ENCODE measurements around the gene TPP2. TPM values are rescaled to one million over a fixed set of nuclear protein-coding genes. Genes with fewer than 3 reads are reported as not detected.
A peak's percentile ranks its signal among the peaks of the same experiment; 100 is the strongest.

TPP2 gene
- total RNA-seq, 2 experiments from 2014 or later = 75.2 to 77.0 TPM

DNA sequence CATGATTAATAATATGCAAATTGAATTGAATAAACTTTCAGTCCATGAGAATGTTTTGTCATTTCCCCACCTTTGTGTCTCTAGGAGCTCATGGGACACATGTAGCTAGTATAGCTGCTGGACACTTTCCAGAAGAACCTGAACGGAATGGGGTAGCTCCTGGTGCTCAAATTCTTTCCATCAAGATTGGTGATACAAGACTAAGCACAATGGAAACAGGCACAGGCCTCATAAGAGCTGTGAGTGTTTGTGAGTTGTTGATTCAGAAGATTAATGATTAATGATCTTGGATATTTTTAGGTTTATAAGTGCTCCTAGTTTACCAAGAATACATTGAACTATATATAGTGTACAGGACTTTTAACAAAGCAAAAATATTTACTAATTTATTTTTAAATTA is 30.1 kb downstream of the TPP2 start:
- Mint-ChIP-seq H3K4me3 (no peak overlapping the region), H3K36me3 (ENCODE audit: low read depth) (peaks cover 51% of the 10 kb centered on the region), H3K27me3 (no peaks in the 10 kb centered on the region), H3K4me1 (no peaks in the 10 kb centered on the region), H3K9me3 (ENCODE audit: low read depth) (no peaks in the 10 kb centered on the region), H3K27ac (no peak overlapping the region)
- intact Hi-C loops (cut with DNase I, micrococcal nuclease) = no loop called here
- no peak for ATAC-seq
- no peak for DNase-seq
- ChIA-PET POLR2A (interaction anchor here (0.6 kb wide), 1 partner anchor 14 kb away, joined by 3 read pairs; no protein-coding TSS in a partner anchor), CTCF (interaction anchor here (1.1 to 1.6 kb wide), 3 partner anchors 19 to 35 kb away, joined by 3 to 5 read pairs (median 4); no protein-coding TSS in a partner anchor)

DNA sequence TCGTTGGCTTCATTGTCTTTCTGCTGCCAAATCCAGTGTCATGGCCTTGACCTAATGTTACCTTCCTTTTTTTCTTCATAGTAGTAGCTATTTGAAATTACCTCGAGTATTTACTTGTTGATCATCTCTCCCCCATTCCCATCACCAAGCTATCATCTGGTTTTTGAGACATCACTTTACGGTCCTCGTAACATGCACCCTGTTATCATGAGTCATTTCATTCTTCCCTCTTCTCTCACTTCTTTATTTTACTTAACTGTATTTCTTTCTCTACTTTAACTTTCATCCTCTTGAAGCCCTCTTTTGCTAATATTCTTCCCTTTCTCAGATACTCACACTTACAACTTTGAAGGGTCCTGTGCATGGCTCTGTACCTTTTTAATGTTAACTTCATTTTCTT is 31.8 kb downstream of the TPP2 start:
- H3K36me3 Mint-ChIP-seq (ENCODE audit: low read depth) = peaks cover 47% of the 10 kb centered on the region
- POLR2A ChIA-PET = no interaction called here

GRCh38 chr13:102631198-102631597 is 34.4 kb downstream of the TPP2 start:
- POLR2A ChIA-PET = no interaction called here

More for the DNA sequence above, 31.8 kb downstream of the TPP2 start:
- ATAC-seq = no peak
- Mint-ChIP-seq H3K4me3 (no peak overlapping the region), H3K4me1 (no peaks in the 10 kb centered on the region), H3K27me3 (no peaks in the 10 kb centered on the region), H3K27ac (peak overlapping the region; percentile 10), H3K9me3 (ENCODE audit: low read depth) (no peaks in the 10 kb centered on the region)
- no peak for DNase-seq
- CTCF ChIA-PET = no interaction called here
- intact Hi-C loops (cut with DNase I, micrococcal nuclease) = no loop called here

DNA sequence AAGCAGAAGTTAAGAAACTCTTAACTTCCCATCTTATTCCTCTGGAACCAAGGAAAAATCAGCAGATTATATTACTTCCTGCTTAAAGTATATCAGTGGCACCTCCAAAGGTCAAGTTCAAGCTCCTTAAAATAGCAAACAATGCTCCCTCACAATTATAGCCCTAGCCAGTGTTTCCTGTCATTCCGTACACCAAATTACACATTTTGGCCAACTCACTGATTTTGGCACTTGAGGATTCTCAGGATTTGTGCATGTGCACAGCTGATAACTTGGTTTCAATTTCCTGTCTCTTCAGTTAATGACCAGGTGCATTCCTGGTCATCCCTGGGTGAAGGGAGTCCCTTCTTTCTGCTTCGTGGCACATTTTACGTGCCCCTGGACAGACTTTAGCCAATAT is 42.0 kb downstream of the TPP2 start:
- POLR2A ChIA-PET = no interaction called here
- H3K4me3 Mint-ChIP-seq = no peak overlapping the region
- intact Hi-C loops (cut with DNase I, micrococcal nuclease) = no loop called here
- H3K27ac Mint-ChIP-seq = no peak overlapping the region
- ATAC-seq = no peak
- H3K36me3 Mint-ChIP-seq (ENCODE audit: low read depth) = peaks cover 56% of the 10 kb centered on the region
- CTCF ChIA-PET = interaction anchor here (0.8 kb wide), 1 partner anchor 40 kb away, joined by 3 read pairs; no protein-coding TSS in a partner anchor
- no peak for DNase-seq
- no peaks in the 10 kb centered on the region for H3K9me3 Mint-ChIP-seq (ENCODE audit: low read depth)
- no peaks in the 10 kb centered on the region for H3K27me3 Mint-ChIP-seq
- peaks cover 5% of the 10 kb centered on the region for H3K4me1 Mint-ChIP-seq

More at GRCh38 chr13:102631198-102631597, 34.4 kb downstream of the TPP2 start:
- no peaks in the 10 kb centered on the region for H3K27me3 Mint-ChIP-seq
- no peak overlapping the region for H3K27ac Mint-ChIP-seq
- ATAC-seq (no peak), DNase-seq (no peak)
- H3K9me3 Mint-ChIP-seq (ENCODE audit: low read depth) = no peaks in the 10 kb centered on the region
- no peak overlapping the region for H3K4me3 Mint-ChIP-seq
- intact Hi-C loops (cut with DNase I, micrococcal nuclease) = no loop called here
- no peaks in the 10 kb centered on the region for H3K4me1 Mint-ChIP-seq
- peaks cover 55% of the 10 kb centered on the region for H3K36me3 Mint-ChIP-seq (ENCODE audit: low read depth)
- CTCF ChIA-PET = interaction anchor here (0.5 to 1.1 kb wide), 2 partner anchors 9 to 208 kb away, joined by 3 to 4 read pairs; no protein-coding TSS in a partner anchor

GRCh38 chr13:102642029-102642428 is 45.2 kb downstream of the TPP2 start:
- ChIA-PET CTCF (interaction anchor here (0.7 kb wide), 1 partner anchor 19 kb away, joined by 3 read pairs; no protein-coding TSS in a partner anchor), POLR2A (no interaction called here)
- peaks cover 48% of the 10 kb centered on the region for H3K36me3 Mint-ChIP-seq (ENCODE audit: low read depth)
- no peak for DNase-seq
- peaks cover 7% of the 10 kb centered on the region for H3K4me1 Mint-ChIP-seq
- H3K4me3 Mint-ChIP-seq = no peak overlapping the region
- no peaks in the 10 kb centered on the region for H3K27me3 Mint-ChIP-seq
- H3K27ac Mint-ChIP-seq = no peak overlapping the region
- no peaks in the 10 kb centered on the region for H3K9me3 Mint-ChIP-seq (ENCODE audit: low read depth)
- intact Hi-C loops (cut with DNase I, micrococcal nuclease) = no loop called here
- ATAC-seq = no peak

DNA sequence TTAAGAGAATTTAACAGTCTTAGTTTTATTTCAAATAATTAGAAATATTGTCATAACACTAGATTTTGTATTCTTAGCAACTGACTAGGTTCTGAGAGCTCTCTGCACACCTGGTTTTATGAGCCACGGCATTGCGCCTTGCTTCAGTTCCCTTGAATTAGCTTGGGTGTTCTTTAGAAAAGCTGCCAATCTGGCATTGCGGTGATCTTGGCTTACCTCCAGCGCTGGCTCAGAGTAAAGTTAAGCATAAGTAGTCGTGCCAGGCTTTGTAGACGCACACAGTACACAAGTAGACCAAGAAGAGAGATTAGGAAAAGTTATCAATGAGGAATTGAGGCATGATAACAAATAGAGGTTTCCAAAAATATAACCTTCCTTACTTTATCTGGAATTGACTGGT is 45.7 kb downstream of the TPP2 start:
- H3K9me3 Mint-ChIP-seq (ENCODE audit: low read depth) = no peaks in the 10 kb centered on the region
- ChIA-PET POLR2A (no interaction called here), CTCF (interaction anchor here (0.7 to 1.8 kb wide), 3 partner anchors 9 to 20 kb away, joined by 3 to 6 read pairs (median 4); no protein-coding TSS in a partner anchor)
- intact Hi-C loops (cut with DNase I, micrococcal nuclease) = no loop called here
- H3K4me1 Mint-ChIP-seq = peaks cover 7% of the 10 kb centered on the region
- DNase-seq (no peak), ATAC-seq (no peak)
- H3K27ac Mint-ChIP-seq = no peak overlapping the region
- H3K36me3 Mint-ChIP-seq (ENCODE audit: low read depth) = peaks cover 47% of the 10 kb centered on the region
- no peak overlapping the region for H3K4me3 Mint-ChIP-seq
- no peaks in the 10 kb centered on the region for H3K27me3 Mint-ChIP-seq

- ATAC-seq = no peak
- ChIA-PET CTCF (interaction anchor here (0.9 to 1.8 kb wide), 2 partner anchors 9 to 10 kb away, joined by 4 to 6 read pairs; no protein-coding TSS in a partner anchor), POLR2A (no interaction called here)
- peaks cover 46% of the 10 kb centered on the region for H3K36me3 Mint-ChIP-seq (ENCODE audit: low read depth)
- peaks cover 9% of the 10 kb centered on the region for H3K4me1 Mint-ChIP-seq
- intact Hi-C loops (cut with DNase I, micrococcal nuclease) = no loop called here
- H3K27ac Mint-ChIP-seq = peak overlapping the region; percentile 51
- no peaks in the 10 kb centered on the region for H3K9me3 Mint-ChIP-seq (ENCODE audit: low read depth)
- DNase-seq = no peak
- no peaks in the 10 kb centered on the region for H3K27me3 Mint-ChIP-seq
- no peak overlapping the region for H3K4me3 Mint-ChIP-seq
These were observed 46.9 kb downstream of the TPP2 start for GRCh38 chr13:102643656-102644055.

- no peak overlapping the region for H3K4me3 Mint-ChIP-seq
- DNase-seq (no peak), ATAC-seq (no peak)
- no peaks in the 10 kb centered on the region for H3K9me3 Mint-ChIP-seq (ENCODE audit: low read depth)
- intact Hi-C loops (cut with DNase I, micrococcal nuclease) = no loop called here
- POLR2A ChIA-PET = no interaction called here
- H3K36me3 Mint-ChIP-seq (ENCODE audit: low read depth) = peaks cover 51% of the 10 kb centered on the region
- H3K4me1 Mint-ChIP-seq = peaks cover 9% of the 10 kb centered on the region
- CTCF ChIA-PET = interaction anchor here (1.7 kb wide), 1 partner anchor 19 kb away, joined by 4 read pairs; no protein-coding TSS in a partner anchor
- no peaks in the 10 kb centered on the region for H3K27me3 Mint-ChIP-seq
- H3K27ac Mint-ChIP-seq = no peak overlapping the region
These were observed 48.9 kb downstream of the TPP2 start for GRCh38 chr13:102645701-102646100.

DNA sequence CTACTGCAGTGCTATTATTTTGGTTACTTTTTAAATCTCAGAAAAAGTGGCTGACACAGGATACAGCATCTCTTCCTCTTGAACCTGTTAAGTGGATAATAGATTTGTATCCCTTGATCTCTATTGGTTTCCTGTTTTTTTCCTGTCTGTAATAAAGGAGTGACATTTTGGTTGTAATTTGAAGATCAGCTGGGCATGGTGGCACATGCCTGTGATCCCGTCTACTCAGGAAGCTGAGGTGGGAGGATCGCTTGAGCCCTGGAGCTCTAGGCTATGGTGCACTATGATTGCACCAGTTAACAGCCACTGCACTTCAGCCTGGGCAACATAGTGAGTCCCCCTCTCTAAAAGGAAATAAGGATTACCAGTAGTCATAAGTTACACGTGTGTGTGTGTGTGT is 51.3 kb downstream of the TPP2 start:
- ChIA-PET POLR2A (interaction anchor here (0.7 kb wide), 1 partner anchor 412 kb away, joined by 3 read pairs; no protein-coding TSS in a partner anchor), CTCF (no interaction called here)

GRCh38 chr13:102650444-102650843 is 53.7 kb downstream of the TPP2 start:
- ChIA-PET CTCF (interaction anchor here (0.5 to 1.1 kb wide), 2 partner anchors 18 to 141 kb away, joined by 3 read pairs; no protein-coding TSS in a partner anchor), POLR2A (interaction anchor here (0.7 kb wide), 1 partner anchor 192 kb away, joined by 3 read pairs; no protein-coding TSS in a partner anchor)
- H3K27me3 Mint-ChIP-seq = no peaks in the 10 kb centered on the region
- H3K9me3 Mint-ChIP-seq (ENCODE audit: low read depth) = no peaks in the 10 kb centered on the region
- ATAC-seq = no peak
- peaks cover 44% of the 10 kb centered on the region for H3K36me3 Mint-ChIP-seq (ENCODE audit: low read depth)
- intact Hi-C loops (cut with DNase I, micrococcal nuclease) = no loop called here
- peaks cover 6% of the 10 kb centered on the region for H3K4me1 Mint-ChIP-seq
- DNase-seq = no peak
- no peak overlapping the region for H3K4me3 Mint-ChIP-seq
- no peak overlapping the region for H3K27ac Mint-ChIP-seq

More for the DNA sequence above, 51.3 kb downstream of the TPP2 start:
- H3K27me3 Mint-ChIP-seq = no peaks in the 10 kb centered on the region
- DNase-seq (no peak), ATAC-seq (no peak)
- H3K4me3 Mint-ChIP-seq = no peak overlapping the region
- no peaks in the 10 kb centered on the region for H3K9me3 Mint-ChIP-seq (ENCODE audit: low read depth)
- peak overlapping the region; percentile 51 for H3K27ac Mint-ChIP-seq
- intact Hi-C loops (cut with DNase I, micrococcal nuclease) = no loop called here
- H3K36me3 Mint-ChIP-seq (ENCODE audit: low read depth) = peaks cover 55% of the 10 kb centered on the region
- peaks cover 13% of the 10 kb centered on the region for H3K4me1 Mint-ChIP-seq

DNA sequence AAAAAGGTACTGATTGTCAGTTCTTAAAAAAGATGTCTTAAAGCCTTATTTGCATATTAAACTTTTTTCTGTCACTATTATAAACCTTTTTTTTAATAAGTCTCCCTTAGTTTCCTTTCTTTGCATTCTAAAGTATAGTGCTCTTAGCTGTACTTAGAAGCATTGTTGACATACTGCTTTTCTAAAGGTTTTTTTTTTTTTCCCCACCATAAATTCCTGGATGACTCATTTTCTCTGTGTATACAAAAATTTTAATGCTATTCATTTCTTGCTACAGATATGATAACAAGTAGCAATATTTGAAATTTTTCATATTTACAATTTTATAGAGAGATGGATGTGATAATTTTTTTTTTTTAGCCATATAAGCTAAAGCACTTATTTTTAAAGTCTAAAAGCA is 54.6 kb downstream of the TPP2 start:
- CTCF ChIA-PET = no interaction called here
- POLR2A ChIA-PET = no interaction called here
- H3K4me3 Mint-ChIP-seq = no peak overlapping the region
- no peak overlapping the region for H3K27ac Mint-ChIP-seq
- no peak for DNase-seq
- no peak for ATAC-seq
- peaks cover 42% of the 10 kb centered on the region for H3K36me3 Mint-ChIP-seq (ENCODE audit: low read depth)
- peaks cover 6% of the 10 kb centered on the region for H3K4me1 Mint-ChIP-seq
- H3K27me3 Mint-ChIP-seq = no peaks in the 10 kb centered on the region
- intact Hi-C loops (cut with DNase I, micrococcal nuclease) = no loop called here
- H3K9me3 Mint-ChIP-seq (ENCODE audit: low read depth) = no peaks in the 10 kb centered on the region

DNA sequence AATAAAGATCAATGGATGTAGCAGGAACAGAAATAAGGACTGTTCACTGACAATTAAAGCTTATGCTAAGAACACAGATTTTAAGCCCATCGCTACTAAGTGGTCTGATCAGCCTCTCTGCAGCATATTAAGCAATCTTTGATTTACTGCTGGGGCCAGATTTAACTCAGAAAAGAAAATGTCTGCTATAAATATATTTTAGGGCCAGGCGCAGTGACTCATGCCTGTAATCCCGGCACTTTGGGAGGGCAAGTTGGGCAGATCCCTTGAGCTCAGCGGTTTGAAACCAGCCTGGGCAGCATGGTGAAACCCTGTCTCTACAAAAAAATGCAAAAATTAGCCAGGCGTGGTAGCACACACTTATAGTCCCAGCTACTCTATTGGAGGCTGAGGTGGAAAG is 55.1 kb downstream of the TPP2 start:
- Mint-ChIP-seq H3K27ac (no peak overlapping the region), H3K9me3 (ENCODE audit: low read depth) (no peaks in the 10 kb centered on the region), H3K4me3 (no peak overlapping the region), H3K4me1 (peaks cover 6% of the 10 kb centered on the region), H3K27me3 (no peaks in the 10 kb centered on the region), H3K36me3 (ENCODE audit: low read depth) (peaks cover 39% of the 10 kb centered on the region)
- ChIA-PET POLR2A (no interaction called here), CTCF (no interaction called here)
- DNase-seq (no peak), ATAC-seq (no peak)
- intact Hi-C loops (cut with DNase I, micrococcal nuclease) = no loop called here
